ENCODE measurements around the gene ARHGEF28.

GRCh38 chr5:73917433-73917832 is 291.4 kb downstream of the ARHGEF28 start:
- TF ChIP-seq USF2 (IDR thresholded peaks at IDR 0.05; ENCODE audit: low read depth, low read length): no peak
- no peak for TF ChIP-seq CTCF (conservative IDR thresholded peaks at IDR 0.05; ENCODE audit: low read depth, low read length)
- TF ChIP-seq POLR2A (IDR thresholded peaks at IDR 0.05; ENCODE audit: low read depth, low read length): no peak
- no peak for TF ChIP-seq SMC3 (IDR thresholded peaks at IDR 0.05; ENCODE audit: low read depth, low read length)
- TF ChIP-seq BHLHE40 (IDR thresholded peaks at IDR 0.05; ENCODE audit: low read depth, low read length): no peak
- no peak for TF ChIP-seq ELK1 (IDR thresholded peaks at IDR 0.05; ENCODE audit: borderline replicate concordance, low read depth, low read length)
